Neural cell (in vitro differentiated cells): ENCODE measurements around the gene CBLB.

Source experiments
- CTCF ChIP-seq: fragments of 450-650 bp; IDR thresholded peaks from 2 replicates; pipeline ENCODE4 v1.5.1; 2014; ENCODE audit warnings: antibody characterized with exemption, mild to moderate bottlenecking, moderate library complexity; ENCODE audit not compliant: poor library complexity, severe bottlenecking
- EP300 ChIP-seq: fragments of 450-650 bp; conservative IDR thresholded peaks from 2 replicates; pipeline ENCODE4 v1.6.1; 2014; ENCODE audit warnings: antibody characterized with exemption, mild to moderate bottlenecking, moderate library complexity; ENCODE audit not compliant: poor library complexity, severe bottlenecking
- EZH2 ChIP-seq: fragments of 200-600, 300-800 bp; shearing (Covaris generic), sonication (generic); IDR thresholded peaks from 2 replicates; pipeline ENCODE4 v1.6.1; 2014; ENCODE audit warnings: antibody characterized with exemption, low read length, borderline replicate concordance, mild to moderate bottlenecking; ENCODE audit not compliant: insufficient read depth, poor library complexity, severe bottlenecking
- MXI1 ChIP-seq: fragments of 450-650 bp; conservative IDR thresholded peaks from 2 replicates; pipeline ENCODE4 v1.6.1; 2014; ENCODE audit warnings: antibody characterized with exemption, mild to moderate bottlenecking; ENCODE audit not compliant: poor library complexity, severe bottlenecking
- POLR2AphosphoS5 ChIP-seq: IDR thresholded peaks from 2 replicates; pipeline ENCODE4 v1.6.1; 2012
- RAD21 ChIP-seq: fragments of 450-650 bp; conservative IDR thresholded peaks from 2 replicates; pipeline ENCODE4 v1.6.1; 2014; ENCODE audit warnings: antibody characterized with exemption, mild to moderate bottlenecking, moderate library complexity
- REST ChIP-seq: IDR thresholded peaks from 2 replicates; pipeline ENCODE4 v1.6.1; 2012; ENCODE audit warnings: borderline replicate concordance
- SMC3 ChIP-seq: fragments of 450-650 bp; conservative IDR thresholded peaks from 2 replicates; pipeline ENCODE4 v1.6.1; 2014; ENCODE audit warnings: antibody characterized with exemption, mild to moderate bottlenecking, moderate library complexity; ENCODE audit not compliant: poor library complexity
- TAF1 ChIP-seq: IDR thresholded peaks from 2 replicates; pipeline ENCODE4 v1.6.1; 2012; ENCODE audit warnings: low read depth

- TF ChIP-seq CTCF (no peak), TAF1 (no peak), POLR2AphosphoS5 (no peak), EZH2 (no peak), RAD21 (no peak), REST (no peak), EP300 (no peak), MXI1 (no peak), SMC3 (no peak)
These were observed 262.8 kb downstream of the CBLB start for GRCh38 chr3:105606016-105606415.
